Activated gamma-delta T cell treated with anti-CD3 and anti-CD28 coated beads, Interleukin-2, amount 50 U/mL, for 16 hours (primary cell): ENCODE measurements around the gene NPHP4.

ENCODE experiments used
- DNase-seq: peaks from one replicate; pipeline ENCODE4 v3.0.0-alpha.2; 2020; ENCODE audit warnings: low read depth

Gene NPHP4

DNA sequence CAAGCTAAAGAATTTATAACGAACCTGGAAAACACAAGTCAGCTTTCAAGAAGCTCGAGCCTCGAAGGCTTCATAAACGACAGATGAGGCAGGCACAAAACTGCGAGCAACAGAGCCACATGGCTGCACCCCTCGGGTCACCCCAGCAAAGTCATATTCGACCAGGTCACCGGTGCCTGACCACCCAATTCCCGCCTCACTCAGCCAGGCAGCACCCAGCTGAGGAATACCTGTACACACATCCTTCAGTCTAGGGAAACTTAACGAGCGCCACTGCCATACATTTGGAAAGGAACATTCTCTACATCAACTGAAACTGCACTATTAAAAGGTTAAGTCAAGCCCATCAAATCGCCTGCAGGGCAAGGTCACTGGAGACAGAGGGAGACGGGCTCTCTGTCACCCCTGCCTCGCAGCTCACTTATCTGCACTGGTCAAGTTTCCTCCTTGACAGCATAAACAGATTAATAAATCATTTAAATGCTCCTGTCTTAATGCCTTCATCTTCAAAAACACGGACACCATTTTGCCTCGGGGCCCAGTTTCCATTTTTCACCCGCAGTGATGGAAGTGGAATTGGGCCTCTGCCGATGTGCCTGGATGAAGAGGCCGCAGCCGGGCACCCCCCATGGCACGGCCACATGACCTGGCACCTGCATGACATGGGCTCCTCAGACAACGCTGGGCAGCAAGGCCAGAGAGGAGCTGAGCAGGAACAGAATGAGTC, 20.6 kb downstream of the NPHP4 start:
- no peak for DNase-seq

DNA sequence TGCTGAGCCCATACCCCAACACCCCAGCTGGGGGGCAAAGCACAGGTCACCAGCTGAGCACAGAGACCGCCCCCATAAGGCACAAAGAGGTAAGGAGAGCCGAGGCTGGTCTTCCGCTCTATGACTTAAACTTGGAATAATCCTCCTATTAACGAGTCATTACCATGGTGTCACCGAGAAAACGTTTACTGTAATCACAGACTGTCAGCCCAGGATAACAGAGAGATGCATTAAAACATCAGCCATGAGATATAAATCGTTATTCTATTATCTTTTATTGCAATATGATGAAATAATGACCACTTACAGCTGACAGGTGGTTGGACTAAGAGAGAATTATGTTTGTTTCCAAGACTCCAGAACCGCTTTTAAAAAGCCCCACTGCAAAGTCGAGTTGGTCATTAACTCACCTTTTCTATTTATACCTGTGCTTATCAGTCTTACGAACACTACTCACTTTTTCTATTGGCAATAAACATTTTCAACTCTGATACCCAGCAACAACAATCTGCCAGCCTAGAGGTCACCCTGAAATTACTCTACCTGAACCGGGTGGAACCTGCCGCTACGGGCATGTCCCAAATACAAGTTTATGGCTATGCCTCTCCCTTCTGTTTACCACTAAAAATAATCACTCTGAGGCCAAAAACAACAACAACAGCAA, 21.5 kb downstream of the NPHP4 start:
- no peak for DNase-seq

GRCh38 chr1:5969168-5969567, 23.1 kb downstream of the NPHP4 start:
- no peak for DNase-seq

DNA sequence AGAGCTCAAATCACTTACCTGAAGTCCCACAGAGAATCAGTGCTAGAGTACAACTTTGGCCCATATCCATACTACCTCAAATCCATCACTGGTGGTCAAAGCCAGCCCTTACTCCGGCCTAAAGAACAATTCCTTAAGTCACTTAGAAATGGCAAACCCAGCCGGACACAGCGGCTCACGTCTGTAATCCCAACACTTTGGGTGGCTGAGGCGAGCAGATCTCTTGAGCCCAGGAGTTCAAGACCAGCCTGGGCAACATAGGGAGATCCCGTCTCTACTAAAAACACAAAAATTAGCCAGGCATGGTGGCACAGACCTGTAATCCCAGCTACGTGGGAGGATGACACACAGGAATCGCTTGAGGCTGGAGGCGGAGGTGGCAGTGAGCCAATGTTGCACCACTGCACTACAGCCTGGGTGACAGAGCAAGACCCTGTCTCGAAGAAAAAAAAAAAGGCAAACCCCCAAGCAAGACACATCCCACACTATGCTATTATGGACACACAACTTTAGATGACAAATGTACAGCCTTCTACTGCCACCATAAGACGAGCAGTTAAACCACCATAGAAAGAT, 24.0 kb downstream of the NPHP4 start:
- no peak for DNase-seq

DNA sequence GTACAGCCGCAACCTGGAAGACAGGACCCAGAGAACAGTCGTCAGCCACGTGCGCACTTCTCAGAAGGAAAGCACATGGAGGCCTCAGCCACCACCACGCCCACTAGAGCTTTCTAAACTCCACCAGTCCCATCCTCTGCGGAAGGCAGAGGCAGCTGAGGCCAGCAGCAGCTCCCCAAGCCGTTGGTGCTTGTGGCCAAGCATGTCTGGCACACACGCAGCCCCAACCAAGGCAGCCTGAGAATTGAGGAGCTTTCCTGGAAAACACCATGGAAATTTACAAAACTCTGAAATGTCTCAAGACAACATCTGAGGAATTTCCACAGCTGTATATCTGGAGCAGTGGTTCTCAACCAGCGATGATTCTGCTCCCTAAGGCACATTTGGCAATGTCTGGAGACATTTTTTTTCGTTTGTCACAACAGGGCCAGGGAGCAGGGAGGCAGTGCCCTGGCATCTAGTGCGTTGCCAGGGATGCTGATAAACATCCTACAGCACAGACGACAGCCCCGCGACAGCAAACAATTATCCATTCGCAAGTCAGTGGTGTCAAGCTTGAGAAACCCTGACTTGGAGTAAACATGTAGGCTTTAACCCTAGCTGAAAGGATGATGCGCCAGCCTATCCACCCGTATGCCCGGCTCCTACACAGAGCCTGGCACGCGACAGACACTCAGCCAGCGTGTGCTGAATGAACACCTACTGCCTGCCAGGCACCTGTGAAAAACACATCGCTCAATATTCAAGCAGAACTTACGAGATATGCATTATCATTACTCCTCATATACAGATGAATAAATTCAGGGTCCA, 24.7 kb downstream of the NPHP4 start:
- no peak for DNase-seq

DNA sequence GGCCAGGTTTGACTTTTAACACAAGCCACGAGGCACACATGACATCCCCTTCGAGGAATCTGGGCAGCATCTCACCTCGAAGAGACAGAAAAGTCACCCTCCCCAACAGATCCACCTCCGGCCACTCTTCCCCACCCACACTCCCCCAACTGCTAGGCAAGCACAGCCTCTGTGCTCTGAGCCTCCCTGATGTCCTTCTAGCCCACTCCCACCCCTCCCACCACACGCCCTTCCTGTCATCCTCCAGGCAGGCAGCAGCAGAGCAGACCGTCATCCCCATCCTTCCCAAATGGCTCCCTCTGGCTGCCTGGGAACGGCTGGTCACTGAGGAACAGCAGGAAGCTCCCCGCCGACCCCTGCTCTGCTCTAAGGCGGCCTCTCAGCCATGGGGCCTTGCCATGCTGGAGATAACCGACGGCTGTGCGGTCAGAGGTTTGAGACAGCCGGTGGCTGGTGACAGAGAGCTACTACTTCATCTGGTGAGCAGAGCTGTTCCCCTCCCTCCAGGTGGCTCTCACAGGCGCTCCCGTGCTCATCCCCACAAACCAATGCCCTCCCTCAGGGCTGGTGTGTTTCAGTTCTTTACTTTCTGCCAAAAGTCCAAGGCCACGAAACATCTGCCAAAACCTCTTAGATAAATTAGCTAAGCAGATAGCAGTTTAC, 25.6 kb downstream of the NPHP4 start:
- no peak for DNase-seq

DNA sequence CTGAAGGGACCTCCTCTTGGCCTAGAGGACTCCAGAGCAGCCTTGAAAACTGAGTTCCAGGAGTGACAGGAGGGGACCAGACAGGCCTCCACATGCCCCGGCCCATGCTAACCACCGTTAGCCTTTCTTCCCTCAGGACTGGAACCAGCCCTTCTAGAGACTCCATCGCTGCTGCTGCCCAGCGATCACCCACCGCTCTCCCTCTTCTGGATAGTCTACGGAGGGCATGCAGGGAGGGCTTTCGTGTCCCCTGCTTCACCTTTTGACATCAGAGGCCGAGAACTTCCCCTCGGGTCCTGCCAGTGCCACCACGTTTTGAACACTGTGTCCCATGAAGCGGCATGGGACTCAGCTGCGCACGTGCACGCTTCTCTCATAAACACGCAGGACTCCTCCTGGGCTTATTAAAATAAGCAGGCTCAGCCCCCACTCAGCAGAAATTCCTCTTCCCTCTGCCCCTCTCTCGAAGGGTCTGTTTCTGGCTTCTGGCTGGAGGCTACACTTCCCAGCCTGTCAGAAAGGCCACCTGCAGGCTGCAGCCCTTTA, 26.6 kb downstream of the NPHP4 start:
- no peak for DNase-seq

GRCh38 chr1:5962265-5963105, 29.7 kb downstream of the NPHP4 start:
- no peak for DNase-seq

DNA sequence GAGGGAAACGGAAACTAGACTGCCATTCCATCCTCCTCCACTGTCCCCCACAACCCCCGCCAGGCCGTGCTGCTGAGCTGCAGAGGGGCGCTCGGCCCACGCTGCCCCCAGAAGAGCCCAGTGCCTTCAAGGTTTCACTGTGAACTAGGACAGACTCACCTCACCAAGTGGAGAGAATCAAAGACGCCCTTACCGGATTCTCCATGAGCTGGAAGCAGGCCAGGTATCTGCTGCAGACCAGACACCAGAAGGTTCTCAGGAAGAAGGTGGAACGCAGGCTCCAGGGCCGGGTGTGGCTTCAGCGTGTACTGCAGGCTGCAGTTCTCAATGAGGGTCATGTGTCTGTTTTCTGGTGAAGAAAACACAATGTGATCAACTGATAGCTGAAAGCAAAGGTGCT, 30.6 kb downstream of the NPHP4 start:
- DNase-seq = no peak

DNA sequence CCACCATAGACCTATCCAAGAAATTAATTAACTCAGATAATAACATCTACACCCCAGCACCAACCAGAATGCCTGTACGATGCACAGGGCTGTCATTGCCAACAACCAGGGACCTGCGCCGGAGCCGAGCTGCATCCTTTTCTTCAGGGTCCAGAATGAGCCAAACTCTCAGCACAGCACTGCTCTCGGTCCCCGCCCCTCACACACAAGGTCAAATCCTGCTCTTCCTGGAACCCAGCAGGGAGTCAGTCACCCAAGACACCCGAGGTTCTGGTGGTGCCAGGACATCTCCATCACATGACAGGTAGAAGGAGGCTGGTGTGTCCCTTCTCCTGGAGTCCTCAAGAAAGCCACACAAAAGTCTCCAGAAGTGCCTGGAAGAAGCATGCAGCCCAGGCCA, 31.9 kb downstream of the NPHP4 start:
- DNase-seq = no peak

DNA sequence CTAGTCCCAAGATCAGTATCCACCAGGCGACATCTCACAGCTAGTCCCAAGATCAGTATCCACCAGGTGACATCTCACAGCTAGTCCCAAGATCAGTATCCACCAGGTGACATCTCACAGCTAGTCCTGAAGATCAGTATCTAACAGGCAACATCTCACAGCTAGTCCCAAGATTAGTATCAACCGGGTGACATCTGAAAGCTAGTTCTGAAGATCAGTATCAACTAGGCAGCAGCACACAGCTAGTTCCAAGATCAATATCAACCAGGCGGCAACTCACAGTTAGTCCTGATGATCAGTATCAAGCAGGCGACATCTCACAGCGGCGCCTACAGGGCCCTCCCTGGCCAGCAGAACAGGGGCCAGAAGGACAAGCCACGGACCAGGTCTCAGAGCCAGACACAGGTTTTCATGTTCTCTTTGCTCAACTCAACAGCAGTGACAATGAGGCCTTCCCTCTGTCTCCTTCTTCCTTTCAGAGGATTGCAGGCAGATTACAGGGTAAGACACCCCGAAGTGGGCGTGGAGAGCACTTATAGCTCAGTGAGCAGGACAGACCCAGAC, 32.5 kb downstream of the NPHP4 start:
- no peak for DNase-seq

- DNase-seq = no peak
Measured at GRCh38 chr1:5959087-5959486, 33.1 kb downstream of the NPHP4 start.

DNA sequence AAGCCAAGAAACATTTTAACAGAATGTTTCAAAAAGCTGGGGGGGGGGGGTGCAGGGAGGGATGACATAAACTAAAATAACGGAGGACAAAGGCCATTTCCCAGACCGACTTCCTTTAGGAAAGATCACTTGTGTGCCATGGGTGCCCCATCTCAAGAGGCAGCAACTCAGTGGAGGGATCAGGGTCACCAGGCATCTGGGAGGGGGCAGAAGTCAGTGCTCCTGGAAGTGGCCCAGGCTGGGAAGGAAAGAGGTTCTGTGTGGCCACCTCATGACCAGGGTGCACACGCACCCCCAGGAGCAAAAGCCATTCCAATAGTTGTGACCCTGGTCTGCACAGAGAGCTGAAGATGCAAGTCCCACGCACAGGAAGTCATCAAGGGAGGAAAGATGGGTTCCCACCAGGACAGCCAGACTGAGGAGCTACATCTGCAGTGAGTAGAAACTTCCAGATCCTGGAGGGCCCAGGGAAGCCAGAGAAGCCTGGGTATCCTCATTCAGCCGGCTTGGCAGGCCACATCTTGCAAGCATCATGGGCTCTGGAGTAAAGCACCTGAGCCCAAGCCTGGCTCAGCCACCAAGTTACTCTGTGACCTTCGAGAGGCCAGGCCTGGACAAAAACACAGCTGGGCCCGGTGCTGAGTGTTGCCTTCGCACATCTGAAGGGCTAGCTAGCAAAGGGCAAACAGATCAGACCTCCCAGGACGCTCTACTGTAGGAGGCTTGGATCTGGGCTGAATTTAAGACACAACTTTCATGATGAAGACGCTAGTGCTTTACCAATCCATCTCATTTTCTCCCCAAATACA, 36.0 kb downstream of the NPHP4 start:
- no peak for DNase-seq

- DNase-seq = no peak
Measured at GRCh38 chr1:5955479-5955977, 36.7 kb downstream of the NPHP4 start.

GRCh38 chr1:5954964-5955363, 37.3 kb downstream of the NPHP4 start:
- no peak for DNase-seq

GRCh38 chr1:5953386-5953785, 38.8 kb downstream of the NPHP4 start:
- no peak for DNase-seq

DNA sequence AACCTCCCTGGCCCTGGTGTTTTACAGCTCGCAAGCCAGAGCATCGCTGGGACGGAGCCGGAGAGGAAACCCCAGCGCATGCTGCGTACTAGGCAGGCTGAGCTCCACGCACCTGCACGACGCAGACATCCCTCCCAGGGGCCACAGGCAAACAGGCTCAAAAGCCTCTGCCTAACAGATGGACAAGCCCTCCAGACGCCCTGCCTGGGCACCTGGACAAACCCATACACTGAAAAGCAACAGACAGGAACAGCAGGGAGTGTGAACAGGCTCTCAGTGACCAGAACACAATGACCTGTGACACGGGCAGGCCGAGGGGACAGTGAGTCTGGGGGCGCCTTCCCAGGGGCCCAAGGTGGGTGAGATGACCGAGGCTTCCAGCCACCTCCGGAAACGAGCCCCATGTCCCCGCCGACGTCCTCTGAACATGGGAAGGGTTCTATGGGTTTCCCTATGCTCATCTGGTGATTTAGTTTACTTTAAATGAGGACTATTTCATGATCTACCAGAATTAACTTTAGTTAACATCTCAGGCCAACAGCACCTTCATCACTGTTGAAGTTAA, 40.3 kb downstream of the NPHP4 start:
- DNase-seq = no peak

DNA sequence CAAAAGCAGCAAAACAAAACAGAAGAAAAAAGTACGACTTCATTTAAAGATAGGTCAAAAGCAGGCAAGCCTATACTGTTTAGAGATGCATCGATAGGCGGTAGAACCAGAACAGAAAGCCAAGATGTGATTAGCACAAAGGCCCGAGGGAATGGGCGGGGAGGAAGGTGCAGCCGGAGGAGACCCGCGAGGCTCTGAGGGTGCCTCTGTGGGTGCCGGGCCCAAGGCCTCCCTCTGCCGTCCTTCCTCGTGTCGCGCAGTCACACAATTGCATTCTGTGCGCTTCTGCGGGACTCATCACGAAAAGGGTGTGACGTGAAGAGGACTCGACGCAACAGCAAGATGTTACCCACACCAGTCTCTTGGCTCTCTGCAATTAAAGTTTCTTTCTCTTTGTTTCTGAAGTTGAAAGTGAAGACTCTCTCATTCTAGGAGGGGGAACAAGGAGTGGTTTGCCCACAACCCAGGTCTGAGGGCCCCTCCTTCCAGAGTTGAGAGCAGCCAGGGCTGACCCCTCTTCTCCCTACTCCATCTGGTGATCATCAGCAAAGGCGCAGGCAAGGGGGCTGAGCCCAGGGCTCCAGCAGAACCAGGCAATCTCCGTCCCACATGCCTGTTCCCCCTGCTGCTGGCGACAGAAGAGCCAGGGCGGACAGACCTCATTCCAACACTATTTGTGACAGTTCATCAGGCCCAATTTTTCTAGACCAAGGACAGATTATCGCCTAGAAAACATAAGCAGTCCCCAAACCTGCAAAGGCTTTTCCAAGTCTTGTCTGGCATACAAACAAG, 41.0 kb downstream of the NPHP4 start:
- no peak for DNase-seq
